Measurements from ENCODE around the gene SLC45A1.

SLC45A1 gene

GRCh38 chr1:8313231-8313630 is 4.7 kb upstream of the SLC45A1 start:
- Histone ChIP-seq H3K27me3 (ENCODE audit: control insufficient read depth, insufficient read depth, low read length) (no peaks in the 10 kb centered on the region), H3K4me2 (ENCODE audit: low read length) (no peak overlapping the region), H3K36me3 (ENCODE audit: insufficient read depth, low read length) (no peaks in the 10 kb centered on the region), H3K9ac (ENCODE audit: low read depth, low read length) (no peak overlapping the region), H3K9me3 (replicated peaks; ENCODE audit: low read length) (no peaks in the 10 kb centered on the region), H3K4me1 (ENCODE audit: control insufficient read depth, insufficient read depth, low read length) (peaks cover 10% of the 10 kb centered on the region), H3K4me3 (ENCODE audit: low read length) (no peak overlapping the region)

- no peaks in the 10 kb centered on the region for H3K27me3 ChIP-seq (ENCODE audit: control insufficient read depth, insufficient read depth, low read length)
Observed at GRCh38 chr1:8314346-8315280, 3.3 kb upstream of the SLC45A1 start.

GRCh38 chr1:8315573-8316475 is 2.1 kb upstream of the SLC45A1 start:
- Histone ChIP-seq H3K4me1 (ENCODE audit: control insufficient read depth, insufficient read depth, low read length) (peaks cover 15% of the 10 kb centered on the region), H3K4me3 (ENCODE audit: low read length) (no peak overlapping the region), H3K27me3 (ENCODE audit: control insufficient read depth, insufficient read depth, low read length) (no peaks in the 10 kb centered on the region), H3K9ac (ENCODE audit: low read depth, low read length) (no peak overlapping the region), H3K4me2 (ENCODE audit: low read length) (no peak overlapping the region), H3K9me3 (replicated peaks; ENCODE audit: low read length) (no peaks in the 10 kb centered on the region), H3K36me3 (ENCODE audit: insufficient read depth, low read length) (no peaks in the 10 kb centered on the region)

More at GRCh38 chr1:8314346-8315280, 3.3 kb upstream of the SLC45A1 start:
- Histone ChIP-seq H3K4me2 (ENCODE audit: low read length) (no peak overlapping the region), H3K36me3 (ENCODE audit: insufficient read depth, low read length) (no peaks in the 10 kb centered on the region), H3K9me3 (replicated peaks; ENCODE audit: low read length) (no peaks in the 10 kb centered on the region), H3K4me3 (ENCODE audit: low read length) (no peak overlapping the region), H3K9ac (ENCODE audit: low read depth, low read length) (no peak overlapping the region), H3K4me1 (ENCODE audit: control insufficient read depth, insufficient read depth, low read length) (peaks cover 15% of the 10 kb centered on the region)

- Histone ChIP-seq H3K4me1 (ENCODE audit: control insufficient read depth, insufficient read depth, low read length) (peaks cover 15% of the 10 kb centered on the region), H3K9me3 (replicated peaks; ENCODE audit: low read length) (no peaks in the 10 kb centered on the region), H3K36me3 (ENCODE audit: insufficient read depth, low read length) (no peaks in the 10 kb centered on the region), H3K9ac (ENCODE audit: low read depth, low read length) (peak overlapping the region; percentile 82), H3K4me2 (ENCODE audit: low read length) (peak overlapping the region; percentile 91), H3K27me3 (ENCODE audit: control insufficient read depth, insufficient read depth, low read length) (no peaks in the 10 kb centered on the region), H3K4me3 (ENCODE audit: low read length) (peak overlapping the region; percentile 85)
Observed at GRCh38 chr1:8318436-8318835, 522 bp downstream of the SLC45A1 start.

- H3K9me3 ChIP-seq (replicated peaks; ENCODE audit: low read length): no peaks in the 10 kb centered on the region
- H3K4me1 ChIP-seq (ENCODE audit: control insufficient read depth, insufficient read depth, low read length): peaks cover 13% of the 10 kb centered on the region
- H3K4me2 ChIP-seq (ENCODE audit: low read length): no peak overlapping the region
- no peak overlapping the region for H3K4me3 ChIP-seq (ENCODE audit: low read length)
- no peaks in the 10 kb centered on the region for H3K36me3 ChIP-seq (ENCODE audit: insufficient read depth, low read length)
- no peak overlapping the region for H3K9ac ChIP-seq (ENCODE audit: low read depth, low read length)
- H3K27me3 ChIP-seq (ENCODE audit: control insufficient read depth, insufficient read depth, low read length): no peaks in the 10 kb centered on the region
Observed at GRCh38 chr1:8321612-8322011, 3.7 kb downstream of the SLC45A1 start.

- Histone ChIP-seq H3K9ac (ENCODE audit: low read depth, low read length) (no peak overlapping the region), H3K4me1 (ENCODE audit: control insufficient read depth, insufficient read depth, low read length) (peaks cover 1% of the 10 kb centered on the region), H3K9me3 (replicated peaks; ENCODE audit: low read length) (no peaks in the 10 kb centered on the region), H3K27me3 (ENCODE audit: control insufficient read depth, insufficient read depth, low read length) (no peaks in the 10 kb centered on the region), H3K36me3 (ENCODE audit: insufficient read depth, low read length) (no peaks in the 10 kb centered on the region), H3K4me3 (ENCODE audit: low read length) (no peak overlapping the region), H3K4me2 (ENCODE audit: low read length) (no peak overlapping the region)
Observed at GRCh38 chr1:8323706-8324105, 5.8 kb downstream of the SLC45A1 start.

- Histone ChIP-seq H3K36me3 (ENCODE audit: insufficient read depth, low read length) (no peaks in the 10 kb centered on the region), H3K4me1 (ENCODE audit: control insufficient read depth, insufficient read depth, low read length) (no peaks in the 10 kb centered on the region), H3K9me3 (replicated peaks; ENCODE audit: low read length) (no peaks in the 10 kb centered on the region), H3K9ac (ENCODE audit: low read depth, low read length) (no peak overlapping the region), H3K4me2 (ENCODE audit: low read length) (no peak overlapping the region), H3K4me3 (ENCODE audit: low read length) (no peak overlapping the region), H3K27me3 (ENCODE audit: control insufficient read depth, insufficient read depth, low read length) (no peaks in the 10 kb centered on the region)
Observed at GRCh38 chr1:8324176-8324810, 6.4 kb downstream of the SLC45A1 start.

- no peaks in the 10 kb centered on the region for H3K36me3 ChIP-seq (ENCODE audit: insufficient read depth, low read length)
- H3K4me3 ChIP-seq (ENCODE audit: low read length): no peak overlapping the region
- no peak overlapping the region for H3K9ac ChIP-seq (ENCODE audit: low read depth, low read length)
Observed at GRCh38 chr1:8325771-8326170, 7.9 kb downstream of the SLC45A1 start.

GRCh38 chr1:8326265-8326664 is 8.4 kb downstream of the SLC45A1 start:
- Histone ChIP-seq H3K27me3 (ENCODE audit: control insufficient read depth, insufficient read depth, low read length) (no peaks in the 10 kb centered on the region), H3K36me3 (ENCODE audit: insufficient read depth, low read length) (no peaks in the 10 kb centered on the region), H3K4me3 (ENCODE audit: low read length) (no peak overlapping the region), H3K9ac (ENCODE audit: low read depth, low read length) (no peak overlapping the region), H3K4me2 (ENCODE audit: low read length) (no peak overlapping the region), H3K9me3 (replicated peaks; ENCODE audit: low read length) (no peaks in the 10 kb centered on the region), H3K4me1 (ENCODE audit: control insufficient read depth, insufficient read depth, low read length) (peaks cover 2% of the 10 kb centered on the region)

More at GRCh38 chr1:8325771-8326170, 7.9 kb downstream of the SLC45A1 start:
- no peaks in the 10 kb centered on the region for H3K27me3 ChIP-seq (ENCODE audit: control insufficient read depth, insufficient read depth, low read length)
- H3K4me1 ChIP-seq (ENCODE audit: control insufficient read depth, insufficient read depth, low read length): peaks cover 2% of the 10 kb centered on the region
- no peak overlapping the region for H3K4me2 ChIP-seq (ENCODE audit: low read length)
- no peaks in the 10 kb centered on the region for H3K9me3 ChIP-seq (replicated peaks; ENCODE audit: low read length)

- H3K9me3 ChIP-seq (replicated peaks; ENCODE audit: low read length): no peaks in the 10 kb centered on the region
- no peaks in the 10 kb centered on the region for H3K36me3 ChIP-seq (ENCODE audit: insufficient read depth, low read length)
- H3K4me3 ChIP-seq (ENCODE audit: low read length): no peak overlapping the region
- no peaks in the 10 kb centered on the region for H3K27me3 ChIP-seq (ENCODE audit: control insufficient read depth, insufficient read depth, low read length)
- H3K9ac ChIP-seq (ENCODE audit: low read depth, low read length): no peak overlapping the region
- H3K4me2 ChIP-seq (ENCODE audit: low read length): no peak overlapping the region
- H3K4me1 ChIP-seq (ENCODE audit: control insufficient read depth, insufficient read depth, low read length): peaks cover 2% of the 10 kb centered on the region
Observed at GRCh38 chr1:8328271-8328670, 10.4 kb downstream of the SLC45A1 start.

- H3K9ac ChIP-seq (ENCODE audit: low read depth, low read length): no peak overlapping the region
- H3K27me3 ChIP-seq (ENCODE audit: control insufficient read depth, insufficient read depth, low read length): no peaks in the 10 kb centered on the region
- no peak overlapping the region for H3K4me2 ChIP-seq (ENCODE audit: low read length)
- H3K4me1 ChIP-seq (ENCODE audit: control insufficient read depth, insufficient read depth, low read length): peaks cover 2% of the 10 kb centered on the region
- no peaks in the 10 kb centered on the region for H3K9me3 ChIP-seq (replicated peaks; ENCODE audit: low read length)
- no peaks in the 10 kb centered on the region for H3K36me3 ChIP-seq (ENCODE audit: insufficient read depth, low read length)
- no peak overlapping the region for H3K4me3 ChIP-seq (ENCODE audit: low read length)
Observed at GRCh38 chr1:8329439-8329838, 11.5 kb downstream of the SLC45A1 start.

All from skeletal muscle satellite cell (primary cell).